Ammon's horn (tissue), 1 donor: ENCODE results near the gene ELAPOR2.
"Not testable (repeated sequence)": the region's sequence is repeated elsewhere in the genome, so short reads cannot be mapped to it uniquely, and the experiment has no call there.

Experiments used
- DNase-seq: peaks from one replicate; pipeline ENCODE4 v3.0.0-alpha.2; 2016; ENCODE audit warnings: low spot score

The ELAPOR2 gene, protein sequence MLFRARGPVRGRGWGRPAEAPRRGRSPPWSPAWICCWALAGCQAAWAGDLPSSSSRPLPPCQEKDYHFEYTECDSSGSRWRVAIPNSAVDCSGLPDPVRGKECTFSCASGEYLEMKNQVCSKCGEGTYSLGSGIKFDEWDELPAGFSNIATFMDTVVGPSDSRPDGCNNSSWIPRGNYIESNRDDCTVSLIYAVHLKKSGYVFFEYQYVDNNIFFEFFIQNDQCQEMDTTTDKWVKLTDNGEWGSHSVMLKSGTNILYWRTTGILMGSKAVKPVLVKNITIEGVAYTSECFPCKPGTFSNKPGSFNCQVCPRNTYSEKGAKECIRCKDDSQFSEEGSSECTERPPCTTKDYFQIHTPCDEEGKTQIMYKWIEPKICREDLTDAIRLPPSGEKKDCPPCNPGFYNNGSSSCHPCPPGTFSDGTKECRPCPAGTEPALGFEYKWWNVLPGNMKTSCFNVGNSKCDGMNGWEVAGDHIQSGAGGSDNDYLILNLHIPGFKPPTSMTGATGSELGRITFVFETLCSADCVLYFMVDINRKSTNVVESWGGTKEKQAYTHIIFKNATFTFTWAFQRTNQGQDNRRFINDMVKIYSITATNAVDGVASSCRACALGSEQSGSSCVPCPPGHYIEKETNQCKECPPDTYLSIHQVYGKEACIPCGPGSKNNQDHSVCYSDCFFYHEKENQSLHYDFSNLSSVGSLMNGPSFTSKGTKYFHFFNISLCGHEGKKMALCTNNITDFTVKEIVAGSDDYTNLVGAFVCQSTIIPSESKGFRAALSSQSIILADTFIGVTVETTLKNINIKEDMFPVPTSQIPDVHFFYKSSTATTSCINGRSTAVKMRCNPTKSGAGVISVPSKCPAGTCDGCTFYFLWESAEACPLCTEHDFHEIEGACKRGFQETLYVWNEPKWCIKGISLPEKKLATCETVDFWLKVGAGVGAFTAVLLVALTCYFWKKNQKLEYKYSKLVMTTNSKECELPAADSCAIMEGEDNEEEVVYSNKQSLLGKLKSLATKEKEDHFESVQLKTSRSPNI

DNA sequence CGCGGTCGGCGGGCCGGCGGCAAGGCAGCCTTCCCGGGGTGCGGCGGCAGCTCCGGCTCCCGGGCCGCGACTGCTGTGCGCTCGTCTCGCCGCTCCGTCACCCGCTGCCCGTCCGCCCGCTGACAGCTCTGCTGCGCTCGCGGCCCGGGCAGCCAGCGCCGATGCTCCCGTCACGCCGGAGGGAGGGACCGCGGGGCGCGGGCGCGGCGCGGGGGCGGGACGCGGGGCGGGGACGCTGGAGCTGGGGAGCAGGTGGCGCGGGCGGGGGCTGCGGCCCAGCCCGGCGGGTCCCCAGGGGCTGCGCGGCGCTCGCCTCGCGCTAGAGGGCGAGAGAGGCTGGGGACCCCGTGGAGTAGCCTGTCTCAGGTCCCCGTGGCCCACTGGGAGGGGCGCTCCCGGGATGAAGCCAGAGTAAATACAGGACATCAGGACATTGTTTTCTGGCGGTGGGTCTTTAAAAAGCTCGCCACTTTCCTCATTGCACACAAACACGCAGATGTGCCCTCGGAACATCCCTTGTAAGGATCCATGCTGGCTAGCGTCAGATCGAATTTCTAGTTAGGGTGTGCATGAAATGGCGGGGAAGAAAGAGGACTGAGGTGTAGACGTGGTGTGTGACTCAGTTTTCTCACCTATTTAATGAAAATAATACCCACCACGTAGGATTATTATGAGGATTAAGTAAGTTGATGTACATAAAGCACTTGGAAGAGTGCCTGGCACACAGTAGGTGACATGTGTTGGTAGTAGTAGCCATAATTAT, at the start of gene ELAPOR2:
Gene ELAPOR2, minus strand, starts transcription at position 130 of the 763 bp plus-strand sequence. CDS start 141 bp downstream, outside the sequence.
- peak; percentile 89 for DNase-seq

GRCh38 chr7:87107949-87108776, 48.7 kb upstream of the ELAPOR2 start:
- DNase-seq, result no peak

DNA sequence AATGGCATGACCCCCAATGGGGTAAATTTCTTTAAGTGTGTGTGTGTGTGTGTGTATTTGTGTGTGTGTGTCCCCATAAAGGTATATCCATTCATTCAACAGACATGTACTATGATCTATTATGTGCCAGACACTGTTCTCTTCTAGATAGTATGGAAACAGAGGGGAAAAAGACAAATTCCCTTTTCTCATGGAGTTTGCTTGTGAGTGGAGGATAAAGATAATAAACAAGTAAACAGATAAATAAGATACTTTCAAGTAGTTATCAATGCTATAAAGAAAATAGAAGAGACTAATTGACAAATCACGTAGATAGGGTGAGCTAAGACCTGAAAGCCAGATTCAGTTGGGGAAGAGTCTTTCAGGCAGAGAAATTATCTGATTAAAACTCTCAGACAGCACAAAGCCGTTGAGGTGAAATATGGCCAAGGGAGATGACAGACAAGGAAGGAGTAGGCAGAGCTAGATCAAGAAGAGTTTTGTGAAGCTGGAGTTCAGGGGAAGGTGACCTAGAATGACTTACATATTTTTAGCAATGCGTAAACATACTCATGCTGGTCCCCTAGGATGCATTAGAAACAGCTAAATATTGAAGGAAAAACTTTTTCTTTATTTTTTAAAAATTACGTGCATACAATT, 47.6 kb upstream of the ELAPOR2 start:
- DNase-seq, result no peak

DNA sequence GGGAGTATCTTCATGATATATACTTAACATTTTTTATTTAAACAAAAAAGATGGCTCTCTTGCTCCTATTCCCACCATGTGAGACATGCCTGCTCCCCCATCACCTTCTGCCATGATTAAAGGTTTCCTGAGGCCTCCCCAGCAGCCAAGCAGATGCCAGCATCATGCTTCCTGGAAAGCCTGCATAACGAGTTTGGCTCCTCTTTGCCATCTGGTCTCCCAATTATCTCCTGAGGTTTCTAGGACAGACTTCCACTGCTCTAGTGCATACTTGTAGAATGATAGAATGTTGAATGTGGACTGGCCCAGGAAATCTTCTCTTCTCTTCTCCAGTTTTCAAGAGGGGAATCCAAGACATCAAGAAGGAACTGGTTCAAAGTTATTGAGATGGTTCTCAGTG, 45.9 kb upstream of the ELAPOR2 start:
- no peak for DNase-seq

GRCh38 chr7:87100326-87100725, 40.9 kb upstream of the ELAPOR2 start:
- no peak for DNase-seq

- DNase-seq, result not testable (repeated sequence)
These were observed 37.9 kb upstream of the ELAPOR2 start for GRCh38 chr7:87097375-87097774.

DNA sequence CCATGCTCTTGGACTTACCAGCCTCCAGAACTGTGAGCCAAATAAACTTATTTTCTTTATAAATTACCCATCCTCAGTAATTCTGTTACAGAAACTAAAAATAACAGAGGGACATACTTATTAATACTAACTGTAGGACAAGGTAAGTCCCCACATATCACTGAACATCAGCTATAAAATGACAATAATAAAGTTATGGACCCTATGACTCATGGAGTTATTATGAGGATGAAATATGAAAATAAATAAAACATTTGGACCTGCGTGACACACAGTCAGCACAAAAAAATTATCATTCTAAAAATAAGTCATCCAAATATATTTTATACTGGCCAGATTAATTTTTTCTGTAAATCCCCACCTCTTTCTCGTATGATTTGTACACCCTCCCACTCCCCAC, 34.9 kb upstream of the ELAPOR2 start:
- no peak for DNase-seq

- no peak for DNase-seq
These were observed 33.2 kb upstream of the ELAPOR2 start for GRCh38 chr7:87092568-87093091.

GRCh38 chr7:87091487-87092066, 32.1 kb upstream of the ELAPOR2 start:
- DNase-seq, result no peak

- no peak for DNase-seq
These were observed 24.5 kb upstream of the ELAPOR2 start for GRCh38 chr7:87083865-87084519.

- no peak for DNase-seq
These were observed 23.2 kb upstream of the ELAPOR2 start for GRCh38 chr7:87082675-87083074.

DNA sequence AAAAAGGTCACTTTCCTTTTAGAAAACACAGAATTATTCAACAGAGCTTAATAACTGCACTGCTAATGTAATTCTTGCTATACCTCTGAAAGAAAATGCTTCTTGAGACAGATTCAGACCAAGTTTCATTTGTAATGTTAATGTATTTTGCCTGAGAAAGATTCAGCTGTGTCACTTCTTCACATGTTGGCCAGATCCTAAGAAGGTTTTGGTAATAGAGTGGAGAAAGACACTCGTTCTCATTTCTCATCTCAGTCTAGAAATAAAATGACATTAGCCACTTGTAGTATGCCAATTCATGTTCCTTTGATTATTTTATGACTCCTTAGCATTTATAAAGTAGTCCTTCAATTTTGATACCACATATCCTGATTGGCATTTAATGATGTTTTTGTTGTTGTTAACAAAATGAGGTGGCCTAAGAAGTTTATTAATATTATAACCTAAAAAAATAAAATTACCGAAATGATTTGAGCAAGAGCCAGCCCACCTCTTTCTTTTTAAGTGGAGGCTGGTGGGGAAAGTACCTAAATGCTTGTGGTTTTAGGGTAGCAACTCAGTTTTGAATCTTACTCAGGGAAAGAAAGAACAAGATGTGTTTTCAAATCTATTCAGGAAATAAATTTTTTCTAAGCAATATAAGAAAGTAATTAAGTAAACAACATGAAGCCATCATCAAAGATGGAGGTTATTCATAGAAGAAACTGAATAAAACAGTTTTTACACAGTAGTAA, 16.4 kb upstream of the ELAPOR2 start:
- no peak for DNase-seq

GRCh38 chr7:87067788-87068187, 8.3 kb upstream of the ELAPOR2 start:
- DNase-seq, result no peak

DNA sequence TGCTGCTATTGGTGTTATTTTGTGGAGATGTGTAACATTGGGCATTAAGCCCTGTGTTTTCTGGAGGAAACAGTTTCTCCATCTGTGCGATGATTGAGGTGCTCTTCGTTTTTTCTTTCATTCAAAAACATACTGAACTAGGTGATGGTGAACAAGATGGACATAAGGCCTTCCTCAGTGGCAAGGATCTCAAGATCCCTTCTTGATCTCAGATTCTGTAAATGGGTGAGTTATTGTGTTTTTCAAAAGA, 759 bp upstream of the ELAPOR2 start:
- DNase-seq, result no peak

GRCh38 chr7:87058744-87059524, 520 bp downstream of the ELAPOR2 start:
- peak; percentile 45 for DNase-seq

DNA sequence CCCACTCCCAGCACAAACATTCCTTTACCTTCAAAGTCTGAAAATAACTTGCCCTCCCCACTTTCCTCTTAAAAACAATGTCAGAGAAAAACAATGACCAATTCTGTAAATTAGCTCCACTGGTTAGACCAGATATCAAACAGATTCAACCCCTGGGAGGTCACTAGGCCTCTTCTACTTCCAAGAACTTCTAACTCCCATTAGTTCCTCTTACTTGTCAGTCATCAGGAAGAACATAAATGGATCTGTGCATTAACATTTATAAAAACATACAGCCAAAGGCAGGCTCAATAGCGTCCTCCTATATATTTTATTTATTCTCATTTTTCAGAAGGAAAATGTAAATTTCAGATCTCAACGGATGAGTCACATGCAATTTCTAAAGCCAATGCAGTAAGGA, 2.2 kb downstream of the ELAPOR2 start:
- DNase-seq, result no peak

DNA sequence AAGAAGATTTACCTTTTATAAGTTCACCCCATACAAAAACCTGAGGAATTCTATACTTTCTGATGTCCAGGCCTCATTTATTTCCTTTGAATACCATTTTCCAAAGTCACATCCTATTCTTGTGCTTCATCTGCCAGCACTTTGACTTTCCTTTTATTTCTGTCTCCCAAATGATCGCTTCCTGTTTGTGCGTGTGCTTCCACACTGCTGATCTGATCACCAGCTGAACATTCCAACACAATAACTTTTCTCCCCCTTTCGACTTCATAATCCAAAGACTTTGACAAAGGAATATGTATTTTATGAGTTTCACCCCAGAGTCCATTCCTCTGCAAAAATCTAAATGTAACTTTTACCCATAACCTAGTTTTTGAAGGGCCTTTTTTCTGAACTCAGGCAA, 3.1 kb downstream of the ELAPOR2 start:
- DNase-seq, result no peak

- DNase-seq, result no peak
These were observed 10.6 kb downstream of the ELAPOR2 start for GRCh38 chr7:87048839-87049238.
